Mucosa of gallbladder (tissue), 1 donor: Measurements from ENCODE around the gene ZNF195. TPM values are rescaled to one million over a fixed set of nuclear protein-coding genes. Genes with fewer than 3 reads are reported as not detected.
"Not testable (repeated sequence)": the region's sequence is repeated elsewhere in the genome, so short reads cannot be mapped to it uniquely, and the experiment has no call there.

Source experiments
- DNase-seq: peaks from one replicate; pipeline ENCODE4 v3.0.0-alpha.2; 2020; ENCODE audit warnings: low spot score
- total RNA-seq: library from RNA; stranded (reverse); gene quantifications from one replicate; pipeline ENCODE4 v1.2.1, GENCODE V29; 2021
- donor health status: DM: no; HTN: no; CAD: no.

Gene ZNF195
- total RNA-seq, 1 donor from 2014 or later = 28.3 TPM

GRCh38 chr11:3402181-3402860 is 23.4 kb upstream of the ZNF195 start:
- DNase-seq = not testable (repeated sequence)

GRCh38 chr11:3401052-3401451 is 22.1 kb upstream of the ZNF195 start:
- DNase-seq = not testable (repeated sequence)

GRCh38 chr11:3398509-3398908 is 19.6 kb upstream of the ZNF195 start:
- not testable (repeated sequence) for DNase-seq

GRCh38 chr11:3398106-3398505 is 19.2 kb upstream of the ZNF195 start:
- DNase-seq = not testable (repeated sequence)

- DNase-seq = not testable (repeated sequence)
Measured at GRCh38 chr11:3397210-3397609, 18.3 kb upstream of the ZNF195 start.

GRCh38 chr11:3395468-3395867 is 16.5 kb upstream of the ZNF195 start:
- DNase-seq = not testable (repeated sequence)

GRCh38 chr11:3394956-3395355 is 16.0 kb upstream of the ZNF195 start:
- not testable (repeated sequence) for DNase-seq

- not testable (repeated sequence) for DNase-seq
Measured at GRCh38 chr11:3393450-3393849, 14.5 kb upstream of the ZNF195 start.

GRCh38 chr11:3382613-3383285 is 3.8 kb upstream of the ZNF195 start:
- no peak for DNase-seq

- DNase-seq = no peak
Measured at GRCh38 chr11:3381794-3382193, 2.8 kb upstream of the ZNF195 start.

GRCh38 chr11:3380706-3381545 is 2.0 kb upstream of the ZNF195 start:
- DNase-seq = no peak

GRCh38 chr11:3375552-3375951 is 3.4 kb downstream of the ZNF195 start:
- no peak for DNase-seq

GRCh38 chr11:3370311-3370870 is 8.6 kb downstream of the ZNF195 start:
- DNase-seq = no peak

GRCh38 chr11:3369366-3369765 is 9.6 kb downstream of the ZNF195 start:
- no peak for DNase-seq

- no peak for DNase-seq
Measured at GRCh38 chr11:3368199-3368598, 10.7 kb downstream of the ZNF195 start.

GRCh38 chr11:3367221-3367620 is 11.7 kb downstream of the ZNF195 start:
- DNase-seq = no peak

- no peak for DNase-seq
Measured at GRCh38 chr11:3359092-3359824, 19.7 kb downstream of the ZNF195 start.

GRCh38 chr11:3357994-3358676 is 20.8 kb downstream of the ZNF195 start:
- DNase-seq = no peak

- DNase-seq = no peak
Measured at GRCh38 chr11:3357302-3357701, 21.6 kb downstream of the ZNF195 start.

GRCh38 chr11:3356858-3357257 is 22.1 kb downstream of the ZNF195 start:
- no peak for DNase-seq

GRCh38 chr11:3353066-3353465 is 25.9 kb downstream of the ZNF195 start:
- no peak for DNase-seq
